Inflammatory macrophage treated with lipopolysaccharide for 1 hour (primary cell): ENCODE data around the gene CD48.

Source experiments
- DNase-seq, 2 donors: peaks; one replicate each; pipeline ENCODE4 v3.0.0-alpha.2; 2020 to 2022

CD48 gene

DNA sequence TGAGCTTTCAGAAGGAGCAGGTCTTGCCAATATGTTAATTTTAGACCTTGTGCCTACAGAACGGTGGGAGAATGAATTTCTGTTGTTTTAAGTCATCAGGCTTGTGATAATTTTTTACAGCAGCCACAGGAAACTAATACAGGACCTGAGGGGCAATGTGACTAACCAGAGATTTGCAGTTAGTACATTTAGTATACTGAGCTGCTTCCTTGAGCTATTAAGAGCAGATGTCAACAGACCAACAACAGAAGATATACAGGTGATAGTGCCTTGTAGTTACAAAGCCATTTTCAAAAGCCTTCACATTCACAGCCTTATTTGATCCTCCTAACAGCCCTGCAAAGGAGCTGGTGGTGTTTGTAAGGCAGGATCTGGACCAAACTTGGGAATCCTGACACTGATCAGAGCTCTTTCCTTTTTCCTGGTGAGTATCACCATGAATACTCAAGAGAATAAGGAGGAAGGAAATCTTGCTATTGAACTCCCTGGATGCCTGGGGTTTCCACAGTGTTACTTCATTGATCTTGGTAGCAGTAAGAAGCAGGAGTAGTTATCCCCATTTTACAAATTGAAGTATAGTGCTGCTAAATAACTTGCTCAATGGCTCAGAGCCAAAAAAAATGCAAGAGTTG, 60.1 kb downstream of the CD48 start:
- DNase-seq = peak in 1 of 2 donors; percentile 20

DNA sequence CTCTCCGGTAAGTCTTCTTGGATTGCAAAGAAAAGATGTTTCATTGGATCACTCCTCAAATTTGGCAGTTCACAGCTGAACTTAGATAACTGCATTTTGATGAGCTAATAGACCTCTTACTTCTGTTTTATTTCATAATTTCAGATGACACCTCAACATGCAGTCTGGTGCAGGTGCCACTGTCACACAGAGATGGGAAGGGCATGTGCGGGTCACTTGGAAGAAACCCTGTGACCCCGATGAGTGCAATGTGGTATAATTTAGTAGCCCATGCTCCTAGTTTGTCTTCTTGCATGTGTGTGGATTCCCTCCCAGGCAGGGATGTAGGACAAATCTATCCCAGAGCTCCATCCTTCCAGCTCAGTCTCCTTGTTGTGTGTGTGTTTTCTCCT, 64.3 kb downstream of the CD48 start:
- DNase-seq = no peak

- peak; percentile 79 to 96 for DNase-seq
Measured at GRCh38 chr1:160646711-160647328, 64.8 kb downstream of the CD48 start, which contains the start of gene SLAMF1. Gene SLAMF1 (minus strand): TSS chr1:160647044. CDS start chr1:160646945, 99 bp downstream.

DNA sequence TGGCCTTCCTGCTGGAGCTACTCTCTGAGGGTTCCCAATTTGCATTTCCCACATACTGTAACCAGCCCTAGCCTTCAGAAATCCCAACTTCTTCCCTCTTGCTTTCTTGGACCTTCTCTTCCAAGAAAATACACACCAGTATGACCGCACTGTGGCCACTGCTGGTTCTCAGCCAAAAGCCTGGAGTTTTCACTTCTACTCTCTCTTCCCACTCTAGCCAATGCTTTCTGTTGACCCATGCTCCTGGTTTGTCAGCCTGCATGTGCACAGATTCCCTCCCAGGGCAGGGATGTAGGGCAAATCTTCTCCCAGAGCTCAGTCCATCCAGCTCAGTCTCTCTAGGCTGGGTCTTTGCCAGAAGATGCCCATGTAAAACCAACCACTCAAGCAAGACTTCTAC, 65.4 kb downstream of the CD48 start:
- DNase-seq = peak; percentile 59 to 70

DNA sequence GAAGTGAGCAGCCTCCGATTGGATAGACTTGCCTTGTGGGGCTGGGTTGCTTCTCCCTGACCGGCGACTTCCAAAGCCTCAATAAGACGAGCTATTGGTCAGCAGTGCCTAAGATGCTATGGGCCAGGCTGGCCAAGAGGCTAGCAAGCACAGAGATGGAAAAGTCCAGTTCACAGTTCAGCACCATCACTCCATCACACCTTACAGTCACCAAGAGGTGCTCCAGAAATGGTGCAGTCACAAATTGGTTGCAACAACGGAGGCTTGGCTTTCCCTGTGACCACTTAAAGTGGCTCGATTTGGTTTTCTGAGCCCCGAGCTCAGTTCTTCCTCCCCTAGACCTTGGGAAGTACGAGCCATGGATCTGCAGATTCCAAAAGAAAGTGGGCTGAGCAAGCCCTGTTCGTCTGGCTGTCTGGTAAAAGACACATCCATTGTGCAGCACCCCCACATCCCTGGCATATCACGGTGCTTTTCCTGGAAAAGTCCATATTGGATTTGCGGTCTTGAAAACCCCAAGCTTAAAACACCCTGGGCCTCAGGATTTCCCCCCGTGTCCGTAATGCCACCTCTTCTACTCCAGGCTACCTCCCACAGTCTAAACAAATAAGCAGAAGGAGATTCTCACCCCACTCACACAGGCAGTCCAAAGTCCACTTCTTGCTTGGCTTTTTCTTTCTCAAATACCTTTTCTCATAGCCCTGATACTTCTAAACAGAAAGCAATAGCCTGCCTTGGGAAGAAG, 66.1 kb downstream of the CD48 start:
- DNase-seq = peak; percentile 40 to 79

DNA sequence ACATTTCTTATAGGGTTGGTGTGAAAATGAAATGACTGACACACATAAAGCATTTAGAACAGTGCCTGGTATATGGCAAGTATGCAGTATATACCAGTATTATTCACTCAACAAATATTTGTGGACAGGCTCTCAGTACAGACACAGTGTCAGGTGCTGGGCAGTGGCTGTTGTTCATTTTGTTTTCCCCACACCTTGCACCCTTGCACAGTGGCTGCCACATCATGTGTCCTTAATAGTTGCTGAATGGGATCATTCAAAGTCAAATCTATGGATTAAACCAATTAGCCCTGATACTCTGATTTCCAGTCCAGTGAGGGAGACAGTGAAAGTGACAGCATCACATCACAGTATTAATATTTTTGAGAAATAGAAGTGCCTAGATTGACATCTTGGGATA, 67.2 kb downstream of the CD48 start:
- no peak for DNase-seq

GRCh38 chr1:160643138-160643537, 68.5 kb downstream of the CD48 start:
- no peak for DNase-seq

DNA sequence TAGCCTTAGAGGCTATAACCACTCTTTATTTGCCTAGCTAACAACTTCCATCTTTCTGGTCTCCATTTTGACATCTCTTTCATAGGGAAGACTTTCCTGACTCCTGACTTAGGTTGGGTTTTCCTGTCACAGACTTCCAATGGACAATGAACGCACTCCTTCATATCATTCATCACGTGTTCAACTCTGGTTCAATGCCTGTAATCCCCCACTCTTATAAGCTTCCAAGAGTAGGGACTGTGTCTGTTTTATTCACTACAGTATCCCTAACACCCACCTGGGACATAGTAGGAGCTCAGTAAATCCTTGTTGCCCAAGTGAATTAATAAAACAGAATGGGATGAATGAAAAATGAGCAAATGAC, 69.4 kb downstream of the CD48 start:
- no peak for DNase-seq

DNA sequence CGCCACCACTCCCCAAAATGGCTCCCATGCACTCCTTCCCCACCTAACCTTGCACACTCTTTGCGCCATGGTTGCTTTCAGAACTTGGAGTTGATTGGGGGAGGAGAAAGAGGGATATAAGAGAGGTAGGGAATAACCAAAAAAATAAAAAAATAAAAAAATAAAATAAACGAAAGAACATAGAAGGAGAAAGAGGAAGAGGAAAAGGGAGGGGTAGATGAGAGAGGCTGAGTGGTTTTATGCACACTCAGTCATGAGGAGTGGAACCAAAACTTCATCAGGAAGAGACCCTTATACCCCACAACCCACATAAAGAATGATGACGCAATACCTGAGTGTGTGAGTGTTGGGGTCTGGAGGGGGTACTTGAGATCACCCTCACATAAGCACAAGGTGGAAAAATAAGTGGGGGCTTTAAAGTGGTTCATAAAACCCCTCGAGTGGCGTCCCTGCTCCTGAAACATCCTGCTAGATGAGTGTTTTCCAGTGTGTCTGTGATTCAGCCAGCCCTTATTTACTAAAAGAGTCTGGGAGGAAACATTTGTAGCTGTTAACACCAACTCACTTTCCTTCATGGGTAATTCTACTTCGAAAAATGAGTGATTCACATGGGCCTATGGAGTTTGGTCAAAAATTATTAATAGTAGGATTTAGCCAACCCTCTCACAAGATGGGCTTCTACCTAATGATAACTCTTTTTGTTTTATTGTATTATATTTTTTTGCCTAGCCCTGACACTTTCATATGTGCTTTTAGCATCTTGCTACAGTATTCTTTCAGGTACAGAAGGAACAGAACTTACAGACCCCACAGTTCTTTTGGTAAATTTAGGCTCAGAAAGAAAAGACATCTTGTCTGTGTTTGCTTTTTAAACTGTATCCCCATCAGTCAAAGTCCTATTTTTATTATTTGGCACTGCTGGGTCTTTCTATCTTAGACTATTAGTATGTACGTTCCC, 70.0 kb downstream of the CD48 start:
- DNase-seq = peak in 1 of 2 donors; percentile 27

- DNase-seq = peak; percentile 64 to 70
Measured at GRCh38 chr1:160640359-160641123, 71.1 kb downstream of the CD48 start.

- no peak for DNase-seq
Measured at GRCh38 chr1:160639652-160640051, 72.0 kb downstream of the CD48 start.

GRCh38 chr1:160638926-160639325, 72.7 kb downstream of the CD48 start:
- DNase-seq = no peak

DNA sequence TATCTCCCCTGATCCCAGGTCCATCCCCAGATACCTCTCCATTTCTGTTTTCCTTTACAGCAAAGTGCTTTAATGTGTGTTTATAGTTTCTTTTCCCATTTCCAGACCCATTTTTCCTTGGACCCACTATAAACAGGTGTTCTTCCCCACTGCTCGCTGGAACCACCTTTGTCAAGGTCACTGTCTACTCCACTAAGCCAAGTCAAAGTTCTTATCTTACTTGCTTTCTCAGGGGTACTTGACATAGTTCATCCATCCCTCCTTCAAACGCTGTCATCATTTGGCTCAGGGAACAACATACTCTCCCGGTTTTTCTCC, 73.1 kb downstream of the CD48 start:
- DNase-seq = no peak

DNA sequence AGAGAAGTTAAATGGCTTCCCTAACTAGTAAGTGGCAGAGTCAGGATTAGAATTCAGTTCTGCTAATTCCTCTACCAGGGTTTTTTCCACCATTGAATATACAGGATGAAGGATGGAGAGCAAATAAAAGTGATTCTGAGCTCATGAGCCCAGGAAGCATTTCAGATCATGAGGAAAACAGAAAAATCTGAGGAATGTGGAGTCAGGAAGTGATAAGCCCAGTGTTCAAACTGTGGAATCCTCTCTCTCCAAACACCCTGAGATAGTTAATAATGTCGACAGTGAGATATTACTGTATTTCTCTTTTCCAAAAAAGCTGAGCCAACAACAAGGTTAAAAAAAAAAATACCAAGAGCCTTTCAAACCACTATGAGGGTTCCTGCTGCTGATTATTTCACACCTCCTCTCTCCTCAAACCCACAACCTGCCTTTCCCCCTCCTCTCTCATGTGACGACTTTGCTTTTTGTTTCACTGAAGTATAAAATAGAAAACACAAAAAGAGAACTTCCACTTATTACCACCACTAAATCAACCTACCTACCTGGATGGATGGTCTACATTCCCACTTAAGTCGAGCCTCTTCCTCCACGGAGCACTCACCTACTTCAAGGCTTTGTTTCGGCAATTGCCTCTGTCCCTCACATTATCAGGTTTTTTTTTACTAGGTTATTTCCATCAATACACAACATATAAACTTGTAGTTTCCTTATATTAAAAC, 73.6 kb downstream of the CD48 start:
- DNase-seq = no peak

- DNase-seq = no peak
Measured at GRCh38 chr1:160637065-160637464, 74.6 kb downstream of the CD48 start.

GRCh38 chr1:160636547-160636946, 75.1 kb downstream of the CD48 start:
- DNase-seq = no peak

GRCh38 chr1:160636076-160636475, 75.5 kb downstream of the CD48 start:
- peak in 1 of 2 donors; percentile 25 for DNase-seq

GRCh38 chr1:160634543-160635491, 76.8 kb downstream of the CD48 start:
- DNase-seq = no peak

- no peak for DNase-seq
Measured at GRCh38 chr1:160633330-160633903, 78.2 kb downstream of the CD48 start.
